Osteoblast (primary cell): ENCODE results near the gene CD209. TPM values are rescaled to one million over a fixed set of nuclear protein-coding genes. Genes with fewer than 3 reads are reported as not detected.

Source experiments
- DNase-seq: peaks from one replicate; pipeline ENCODE4 v3.0.0; 2011; ENCODE audit warnings: low spot score, mixed read lengths; ENCODE audit not compliant: insufficient read length; ENCODE audit errors: missing footprints
- H2AFZ ChIP-seq: 2 replicates; pipeline ENCODE4 v1.6.0; 2011; ENCODE audit warnings: mild to moderate bottlenecking, low read length
- H3K27ac ChIP-seq: 2 replicates; pipeline ENCODE4 v1.5.1; 2011; ENCODE audit warnings: mild to moderate bottlenecking, low read depth, low read length, moderate library complexity
- H3K27me3 ChIP-seq: 2 replicates; pipeline ENCODE4 v1.6.0; 2012; ENCODE audit warnings: mild to moderate bottlenecking, control low read depth, inconsistent platforms, low read length, moderate library complexity; ENCODE audit not compliant: insufficient read depth
- H3K36me3 ChIP-seq: 2 replicates; pipeline ENCODE4 v1.5.1; 2011; ENCODE audit warnings: mild to moderate bottlenecking, low read length, control low read depth, moderate library complexity; ENCODE audit not compliant: insufficient read depth
- H3K4me1 ChIP-seq: 2 replicates; pipeline ENCODE4 v1.5.1; 2011; ENCODE audit warnings: mild to moderate bottlenecking, low read length, control low read depth, moderate library complexity; ENCODE audit not compliant: insufficient read depth
- H3K4me2 ChIP-seq: 2 replicates; pipeline ENCODE4 v1.6.0; 2011; ENCODE audit warnings: mild to moderate bottlenecking, low read length; ENCODE audit not compliant: insufficient read depth
- H3K4me3 ChIP-seq: fragments of 200-600 bp; sonication (generic); 3 replicates; pipeline ENCODE4 v1.5.1; 2012; ENCODE audit warnings: mild to moderate bottlenecking, low read length, inconsistent platforms; ENCODE audit not compliant: insufficient read depth
- H3K79me2 ChIP-seq: 2 replicates; pipeline ENCODE4 v1.6.0; 2012; ENCODE audit warnings: mild to moderate bottlenecking, low read length, control low read depth, inconsistent platforms; ENCODE audit not compliant: insufficient read depth
- H3K9me3 ChIP-seq: 2 replicates; pipeline ENCODE4 v1.5.1; 2011; ENCODE audit warnings: low read depth, low read length, control low read depth
- H4K20me1 ChIP-seq: 2 replicates; pipeline ENCODE4 v1.6.0; 2012; ENCODE audit warnings: mild to moderate bottlenecking, low read length, control low read depth; ENCODE audit not compliant: insufficient read depth
- total RNA-seq: library from RNA; depleted of rRNA; stranded (reverse); fragments of >200 nt; gene quantifications from 2 replicates; pipeline ENCODE4 v1.2.3, GENCODE V29; 2012
- TF ChIP-seq, protein P1 (sequence below): IDR thresholded peaks from 2 replicates; pipeline ENCODE4 v1.5.1; 2011; ENCODE audit warnings: mild to moderate bottlenecking, low read depth, low read length, moderate library complexity; ENCODE audit errors: extremely low read depth

CD209 gene
- total RNA-seq, 1 donor = not detected

DNA sequence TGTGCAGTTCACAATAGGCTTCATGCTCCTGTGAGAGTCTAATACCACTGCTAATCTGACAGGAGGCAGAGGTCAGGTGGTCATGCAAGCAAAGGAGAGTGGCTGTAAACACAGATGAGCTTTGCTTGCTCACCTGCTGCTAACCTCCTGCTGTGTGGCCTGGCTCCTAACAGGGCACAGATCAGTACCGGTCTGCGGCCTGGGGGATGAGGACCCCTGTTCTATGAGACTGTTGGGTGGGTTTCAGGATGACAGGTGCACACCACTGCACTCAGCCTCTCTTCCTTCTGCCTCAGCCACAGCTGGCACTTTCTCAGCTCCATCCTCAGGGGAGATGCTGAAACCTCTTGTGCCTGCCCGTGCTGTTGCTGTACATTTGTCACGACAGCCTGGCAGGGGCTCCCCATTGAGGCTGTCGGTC, 25.1 kb downstream of the CD209 start:
- Histone ChIP-seq H4K20me1 (no peaks in the 10 kb centered on the region), H3K4me2 (no peak overlapping the region), H3K9me3 (no peaks in the 10 kb centered on the region), H3K27me3 (no peaks in the 10 kb centered on the region), H2AFZ (no peak overlapping the region), H3K4me1 (no peaks in the 10 kb centered on the region), H3K4me3 (no peak overlapping the region), H3K27ac (no peak overlapping the region), H3K79me2 (no peaks in the 10 kb centered on the region), H3K36me3 (no peaks in the 10 kb centered on the region)
- no peak for DNase-seq
- TF ChIP-seq, protein P1, sequence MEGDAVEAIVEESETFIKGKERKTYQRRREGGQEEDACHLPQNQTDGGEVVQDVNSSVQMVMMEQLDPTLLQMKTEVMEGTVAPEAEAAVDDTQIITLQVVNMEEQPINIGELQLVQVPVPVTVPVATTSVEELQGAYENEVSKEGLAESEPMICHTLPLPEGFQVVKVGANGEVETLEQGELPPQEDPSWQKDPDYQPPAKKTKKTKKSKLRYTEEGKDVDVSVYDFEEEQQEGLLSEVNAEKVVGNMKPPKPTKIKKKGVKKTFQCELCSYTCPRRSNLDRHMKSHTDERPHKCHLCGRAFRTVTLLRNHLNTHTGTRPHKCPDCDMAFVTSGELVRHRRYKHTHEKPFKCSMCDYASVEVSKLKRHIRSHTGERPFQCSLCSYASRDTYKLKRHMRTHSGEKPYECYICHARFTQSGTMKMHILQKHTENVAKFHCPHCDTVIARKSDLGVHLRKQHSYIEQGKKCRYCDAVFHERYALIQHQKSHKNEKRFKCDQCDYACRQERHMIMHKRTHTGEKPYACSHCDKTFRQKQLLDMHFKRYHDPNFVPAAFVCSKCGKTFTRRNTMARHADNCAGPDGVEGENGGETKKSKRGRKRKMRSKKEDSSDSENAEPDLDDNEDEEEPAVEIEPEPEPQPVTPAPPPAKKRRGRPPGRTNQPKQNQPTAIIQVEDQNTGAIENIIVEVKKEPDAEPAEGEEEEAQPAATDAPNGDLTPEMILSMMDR = no peak

DNA sequence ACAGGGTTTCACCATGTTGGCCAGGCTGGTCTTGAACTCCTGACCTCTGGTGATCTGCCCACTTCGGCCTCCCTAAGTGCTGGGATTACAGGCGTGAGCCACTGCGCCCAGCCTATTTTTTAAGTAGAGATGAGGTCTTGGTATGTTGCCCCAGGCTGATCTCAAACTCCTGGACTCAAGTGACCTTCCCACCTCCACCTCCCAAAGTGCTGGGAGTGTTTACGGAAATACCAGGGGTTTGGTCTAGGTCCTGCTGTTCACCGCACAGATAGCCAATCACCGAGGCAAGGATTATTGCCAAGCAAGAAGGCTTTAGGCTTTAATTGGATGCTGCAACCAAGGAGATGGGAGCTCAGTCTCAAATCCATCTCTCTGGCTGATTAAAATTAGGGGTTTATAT, 27.0 kb downstream of the CD209 start:
- H3K27ac ChIP-seq = no peak overlapping the region
- H3K27me3 ChIP-seq = no peaks in the 10 kb centered on the region
- no peak overlapping the region for H3K4me2 ChIP-seq
- H3K9me3 ChIP-seq = peaks cover 2% of the 10 kb centered on the region
- TF ChIP-seq, protein P1 = no peak
- no peaks in the 10 kb centered on the region for H3K36me3 ChIP-seq
- DNase-seq = no peak
- H3K4me3 ChIP-seq = no peak overlapping the region
- H2AFZ ChIP-seq = no peak overlapping the region
- no peaks in the 10 kb centered on the region for H3K79me2 ChIP-seq
- H3K4me1 ChIP-seq = no peaks in the 10 kb centered on the region
- no peaks in the 10 kb centered on the region for H4K20me1 ChIP-seq

DNA sequence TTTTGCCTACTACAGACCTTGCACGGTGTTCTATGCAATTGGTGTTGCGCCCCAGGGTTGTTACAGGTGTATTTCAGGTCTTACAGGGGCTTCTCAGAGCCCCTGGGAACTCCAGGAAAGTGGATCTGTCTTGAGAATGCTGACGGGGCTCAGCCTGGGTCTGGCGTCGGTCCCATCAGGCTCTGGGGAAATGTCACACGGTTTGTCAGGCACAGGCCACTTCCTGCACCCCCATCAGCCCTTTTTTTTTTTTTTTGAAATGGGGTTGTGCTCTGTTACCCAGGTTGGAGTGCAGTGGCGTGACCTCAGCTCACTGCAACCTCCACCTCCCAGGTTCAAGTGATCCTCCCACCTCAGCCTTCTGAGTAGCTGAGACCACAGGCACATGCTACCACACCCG, 28.7 kb downstream of the CD209 start:
- no peaks in the 10 kb centered on the region for H3K27me3 ChIP-seq
- H3K79me2 ChIP-seq = no peaks in the 10 kb centered on the region
- no peaks in the 10 kb centered on the region for H3K4me1 ChIP-seq
- no peaks in the 10 kb centered on the region for H3K36me3 ChIP-seq
- H4K20me1 ChIP-seq = no peaks in the 10 kb centered on the region
- no peak overlapping the region for H3K4me2 ChIP-seq
- no peak overlapping the region for H3K4me3 ChIP-seq
- TF ChIP-seq, protein P1 = no peak
- H2AFZ ChIP-seq = no peak overlapping the region
- peaks cover 2% of the 10 kb centered on the region for H3K9me3 ChIP-seq
- H3K27ac ChIP-seq = no peak overlapping the region
- DNase-seq = no peak

DNA sequence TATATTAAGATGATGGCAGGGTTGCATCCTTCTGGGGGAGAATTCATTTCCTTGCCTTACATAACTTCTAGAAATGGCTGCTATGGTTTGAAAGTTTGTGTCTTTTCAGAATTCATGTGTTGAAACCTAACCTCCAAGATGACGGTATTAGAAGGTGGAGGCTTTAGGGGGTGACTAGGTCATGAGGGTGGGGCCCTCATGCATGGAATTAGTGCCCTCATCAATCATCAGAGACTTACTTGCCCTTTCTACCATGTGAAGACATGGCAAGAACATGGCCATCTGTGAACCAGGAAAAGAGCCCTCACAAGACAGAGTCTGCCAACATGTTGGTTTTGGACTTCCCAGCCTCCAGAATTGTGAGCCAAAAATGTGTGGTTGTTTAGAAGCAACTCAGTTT, 30.6 kb downstream of the CD209 start:
- Histone ChIP-seq H3K27me3 (no peaks in the 10 kb centered on the region), H4K20me1 (no peaks in the 10 kb centered on the region), H3K4me1 (no peaks in the 10 kb centered on the region), H3K79me2 (no peaks in the 10 kb centered on the region), H2AFZ (no peak overlapping the region), H3K4me2 (no peak overlapping the region), H3K36me3 (no peaks in the 10 kb centered on the region), H3K4me3 (no peak overlapping the region), H3K27ac (no peak overlapping the region), H3K9me3 (peaks cover 2% of the 10 kb centered on the region)
- DNase-seq = no peak
- TF ChIP-seq, protein P1 = no peak
